Ascending aorta (tissue), 2 donors: ENCODE data around the gene KAZN. TPM values are rescaled to one million over a fixed set of nuclear protein-coding genes. Genes with fewer than 3 reads are reported as not detected.

Experiments
- DNase-seq, 2 donors: peaks; one replicate each; pipeline ENCODE4 v3.0.0-alpha.2; 2019; ENCODE audit warnings: low spot score in 2 of 2
- H3K27ac ChIP-seq, 2 donors: fragments of 200-600 bp; sonication (generic); one replicate each; pipeline ENCODE4 v1.5.1; 2016 to 2017; ENCODE audit warnings: mild to moderate bottlenecking in 1 of 2
- H3K27me3 ChIP-seq: fragments of 200-600 bp; sonication (generic); one replicate; pipeline ENCODE4 v1.5.1; 2017
- H3K36me3 ChIP-seq, 2 donors: fragments of 200-600 bp; sonication (generic); one replicate each; pipeline ENCODE4 v1.5.1; 2016
- H3K4me1 ChIP-seq, 2 donors: fragments of 200-600 bp; sonication (generic); one replicate each; pipeline ENCODE4 v1.5.1; 2016 to 2017; ENCODE audit warnings: mild to moderate bottlenecking in 1 of 2
- H3K4me3 ChIP-seq, 2 donors: fragments of 200-600 bp; sonication (generic); one replicate each; pipeline ENCODE4 v1.5.1; 2016 to 2017; ENCODE audit warnings: mild to moderate bottlenecking in 1 of 2
- H3K9me3 ChIP-seq, 2 donors: fragments of 200-600 bp; sonication (generic); one replicate each; pipeline ENCODE4 v1.5.1; 2016
- intact Hi-C: fragments of 100-400 bp; cut with DNase I; formaldehyde crosslinking; loops from one replicate; pipeline ENCODE4 v1.15.1; 2023
- total RNA-seq: library from RNA; depleted of rRNA; stranded (reverse); fragments of >200 nt; gene quantifications from one replicate; pipeline ENCODE4 v1.1.0, GENCODE V29; 2016
- TF ChIP-seq, protein P1 (sequence below), 3 experiments: fragments of 200-600 bp in 2 of 3; fragments of 450-650 bp in 1 of 3; sonication (generic) in 2 of 3; IDR thresholded peaks; one replicate each; pipeline ENCODE4 v1.5.1; 2016 to 2019; ENCODE audit warnings: antibody characterized with exemption in 3 of 3, mild to moderate bottlenecking in 1 of 3, moderate library complexity in 1 of 3

The KAZN gene
- total RNA-seq, 1 donor from 2014 or later = 58.5 TPM

- H3K9me3 ChIP-seq = no peaks in the 10 kb centered on the region
- H3K36me3 ChIP-seq = no peaks in the 10 kb centered on the region
- no peaks in the 10 kb centered on the region for H3K27me3 ChIP-seq
- no peaks in the 10 kb centered on the region for H3K4me1 ChIP-seq
- TF ChIP-seq, protein P1, sequence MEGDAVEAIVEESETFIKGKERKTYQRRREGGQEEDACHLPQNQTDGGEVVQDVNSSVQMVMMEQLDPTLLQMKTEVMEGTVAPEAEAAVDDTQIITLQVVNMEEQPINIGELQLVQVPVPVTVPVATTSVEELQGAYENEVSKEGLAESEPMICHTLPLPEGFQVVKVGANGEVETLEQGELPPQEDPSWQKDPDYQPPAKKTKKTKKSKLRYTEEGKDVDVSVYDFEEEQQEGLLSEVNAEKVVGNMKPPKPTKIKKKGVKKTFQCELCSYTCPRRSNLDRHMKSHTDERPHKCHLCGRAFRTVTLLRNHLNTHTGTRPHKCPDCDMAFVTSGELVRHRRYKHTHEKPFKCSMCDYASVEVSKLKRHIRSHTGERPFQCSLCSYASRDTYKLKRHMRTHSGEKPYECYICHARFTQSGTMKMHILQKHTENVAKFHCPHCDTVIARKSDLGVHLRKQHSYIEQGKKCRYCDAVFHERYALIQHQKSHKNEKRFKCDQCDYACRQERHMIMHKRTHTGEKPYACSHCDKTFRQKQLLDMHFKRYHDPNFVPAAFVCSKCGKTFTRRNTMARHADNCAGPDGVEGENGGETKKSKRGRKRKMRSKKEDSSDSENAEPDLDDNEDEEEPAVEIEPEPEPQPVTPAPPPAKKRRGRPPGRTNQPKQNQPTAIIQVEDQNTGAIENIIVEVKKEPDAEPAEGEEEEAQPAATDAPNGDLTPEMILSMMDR (IDR thresholded peaks at IDR 0.05) = no peak
- H3K4me3 ChIP-seq = no peak overlapping the region
- no peak overlapping the region for H3K27ac ChIP-seq
- no peak for DNase-seq
- intact Hi-C loops = loop anchor here (5.0 kb wide), 1 partner anchor 269 kb away; no protein-coding TSS in a partner anchor
Observed at GRCh38 chr1:14741082-14741481, 142.6 kb downstream of the KAZN start.

DNA sequence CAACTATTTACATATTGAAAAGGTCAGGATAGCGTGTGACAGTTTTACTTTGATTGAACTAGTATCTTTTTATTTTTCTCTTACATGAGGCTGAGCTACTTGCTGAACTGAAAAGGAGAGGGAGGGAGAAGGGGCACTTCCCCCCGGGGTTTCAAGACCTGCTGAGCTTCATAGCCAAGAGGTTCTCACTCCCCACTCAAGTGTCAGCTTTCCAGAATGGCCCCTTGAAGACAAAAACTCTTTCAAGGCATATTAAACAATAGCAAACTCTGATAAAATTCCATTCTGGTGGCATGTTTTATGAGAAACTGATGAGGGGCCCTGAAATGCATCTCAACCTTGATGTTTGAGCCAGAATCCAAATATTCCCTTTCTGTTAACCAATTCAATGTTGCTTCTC lies 143.0 kb downstream of the KAZN start:
- no peak for DNase-seq
- Histone ChIP-seq H3K27ac (no peak overlapping the region), H3K27me3 (no peaks in the 10 kb centered on the region), H3K4me1 (no peaks in the 10 kb centered on the region), H3K36me3 (no peaks in the 10 kb centered on the region), H3K9me3 (no peaks in the 10 kb centered on the region), H3K4me3 (no peak overlapping the region)
- TF ChIP-seq, protein P1 (IDR thresholded peaks at IDR 0.05) = no peak
- intact Hi-C loops = loop anchor here (5.0 kb wide), 1 partner anchor 269 kb away; no protein-coding TSS in a partner anchor

DNA sequence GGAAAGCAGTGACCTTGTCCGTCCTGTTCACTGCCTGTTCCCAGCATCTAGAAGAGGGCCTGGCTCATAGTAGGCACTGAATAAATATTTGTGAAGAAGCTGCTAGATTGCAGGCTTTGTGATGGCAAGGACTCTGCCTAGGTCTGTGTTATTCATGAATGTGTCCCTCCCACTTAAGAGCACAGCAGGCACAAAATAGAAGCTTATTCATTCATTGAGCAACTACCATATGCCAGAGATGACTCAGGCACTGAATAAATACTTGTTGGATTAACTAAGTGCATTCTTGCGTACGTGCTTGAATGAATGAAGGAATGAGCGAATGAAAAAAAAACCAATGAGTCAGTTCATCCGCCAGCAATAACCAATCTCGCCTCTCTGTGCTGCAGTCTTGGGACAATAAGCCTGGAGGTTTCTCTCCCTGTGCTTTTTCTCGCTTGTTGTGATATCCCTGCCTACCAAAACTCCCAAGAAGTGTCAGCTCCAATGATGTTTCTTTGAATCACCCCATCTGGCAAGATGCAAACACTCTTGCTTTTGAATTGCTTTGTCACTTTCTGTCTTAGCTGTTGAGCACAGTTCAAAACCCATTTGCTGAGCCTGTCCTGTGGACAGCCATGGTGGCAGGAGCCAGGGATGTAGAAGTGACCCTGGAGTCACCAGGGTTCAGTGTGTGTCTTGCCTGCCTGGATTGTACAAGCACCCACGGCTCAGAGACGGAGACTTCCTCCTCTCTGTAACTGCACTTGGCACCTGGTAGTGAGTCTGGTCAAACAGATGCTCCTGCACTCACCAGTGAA lies 143.9 kb downstream of the KAZN start:
- no peaks in the 10 kb centered on the region for H3K27me3 ChIP-seq
- H3K9me3 ChIP-seq = no peaks in the 10 kb centered on the region
- H3K27ac ChIP-seq = no peak overlapping the region
- intact Hi-C loops = loop anchor here (5.0 kb wide), 1 partner anchor 270 kb away; no protein-coding TSS in a partner anchor
- no peaks in the 10 kb centered on the region for H3K36me3 ChIP-seq
- H3K4me1 ChIP-seq = no peaks in the 10 kb centered on the region
- H3K4me3 ChIP-seq = no peak overlapping the region
- no peak for DNase-seq
- TF ChIP-seq, protein P1 (IDR thresholded peaks at IDR 0.05) = no peak

DNA sequence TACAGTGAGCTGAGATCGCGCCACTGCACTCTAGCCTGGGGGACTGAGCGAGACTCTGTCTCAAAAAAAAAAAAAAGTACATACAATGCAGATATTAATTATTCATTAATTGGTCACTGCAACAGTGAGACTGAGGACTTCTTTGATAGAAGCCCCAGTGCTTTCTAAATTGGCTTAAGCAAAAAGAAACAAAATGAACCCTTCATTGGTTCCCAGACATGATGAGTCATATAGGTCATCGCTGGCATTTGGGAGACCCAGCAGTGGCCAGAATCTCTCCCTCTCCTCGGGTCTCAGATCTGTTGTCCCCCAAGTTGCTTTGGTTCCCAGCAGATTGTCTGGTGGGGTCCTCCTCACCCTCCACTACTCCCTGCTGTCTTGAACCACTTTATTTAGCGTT lies 144.9 kb downstream of the KAZN start:
- DNase-seq = no peak
- H3K4me3 ChIP-seq = no peak overlapping the region
- no peaks in the 10 kb centered on the region for H3K27me3 ChIP-seq
- H3K4me1 ChIP-seq = no peaks in the 10 kb centered on the region
- TF ChIP-seq, protein P1 (IDR thresholded peaks at IDR 0.05) = no peak
- H3K36me3 ChIP-seq = no peaks in the 10 kb centered on the region
- H3K27ac ChIP-seq = no peak overlapping the region
- H3K9me3 ChIP-seq = no peaks in the 10 kb centered on the region
- intact Hi-C loops = loop anchor here (5.0 kb wide), 1 partner anchor 271 kb away; no protein-coding TSS in a partner anchor

GRCh38 chr1:14745001-14745720 lies 146.7 kb downstream of the KAZN start:
- Histone ChIP-seq H3K4me3 (no peak overlapping the region), H3K4me1 (no peaks in the 10 kb centered on the region), H3K27ac (no peak overlapping the region), H3K9me3 (no peaks in the 10 kb centered on the region), H3K36me3 (no peaks in the 10 kb centered on the region), H3K27me3 (no peaks in the 10 kb centered on the region)
- intact Hi-C loops = no loop called here
- DNase-seq = no peak
- TF ChIP-seq, protein P1 (IDR thresholded peaks at IDR 0.05) = no peak
